ENCODE results near the gene SCUBE2.

- TF ChIP-seq CTCF (IDR thresholded peaks at IDR 0.05; ENCODE audit: insufficient read depth, low read depth, low read length) (no peak), EZH2 (IDR thresholded peaks at IDR 0.05; ENCODE audit: insufficient read depth, low read length) (no peak)
Measured at GRCh38 chr11:9013373-9013772, 78.0 kb downstream of the SCUBE2 start.
